DND-41 (cell line): ENCODE data around the gene SIRPB2.

Experiments used
- CTCF ChIP-seq: IDR thresholded peaks from 2 replicates; pipeline ENCODE4 v1.5.1; 2012; ENCODE audit warnings: borderline replicate concordance, low read length, moderate library complexity, mild to moderate bottlenecking; ENCODE audit not compliant: poor library complexity, severe bottlenecking; ENCODE audit errors: extremely low read depth
- EZH2 ChIP-seq: IDR thresholded peaks from 3 replicates; pipeline ENCODE4 v1.6.1; 2012; ENCODE audit warnings: borderline replicate concordance, low read depth, mild to moderate bottlenecking, moderate library complexity, low read length, inconsistent platforms; ENCODE audit not compliant: severe bottlenecking

GRCh38 chr20:1486566-1486965, 4.7 kb downstream of the SIRPB2 start:
- TF ChIP-seq CTCF, result no peak
- no peak for TF ChIP-seq EZH2
